ENCODE data around the gene NR1D1. TPM values are rescaled to one million over a fixed set of nuclear protein-coding genes. Genes with fewer than 3 reads are reported as not detected.

NR1D1 gene
- total RNA-seq, 1 donor from 2014 or later = 3.6 TPM

DNA sequence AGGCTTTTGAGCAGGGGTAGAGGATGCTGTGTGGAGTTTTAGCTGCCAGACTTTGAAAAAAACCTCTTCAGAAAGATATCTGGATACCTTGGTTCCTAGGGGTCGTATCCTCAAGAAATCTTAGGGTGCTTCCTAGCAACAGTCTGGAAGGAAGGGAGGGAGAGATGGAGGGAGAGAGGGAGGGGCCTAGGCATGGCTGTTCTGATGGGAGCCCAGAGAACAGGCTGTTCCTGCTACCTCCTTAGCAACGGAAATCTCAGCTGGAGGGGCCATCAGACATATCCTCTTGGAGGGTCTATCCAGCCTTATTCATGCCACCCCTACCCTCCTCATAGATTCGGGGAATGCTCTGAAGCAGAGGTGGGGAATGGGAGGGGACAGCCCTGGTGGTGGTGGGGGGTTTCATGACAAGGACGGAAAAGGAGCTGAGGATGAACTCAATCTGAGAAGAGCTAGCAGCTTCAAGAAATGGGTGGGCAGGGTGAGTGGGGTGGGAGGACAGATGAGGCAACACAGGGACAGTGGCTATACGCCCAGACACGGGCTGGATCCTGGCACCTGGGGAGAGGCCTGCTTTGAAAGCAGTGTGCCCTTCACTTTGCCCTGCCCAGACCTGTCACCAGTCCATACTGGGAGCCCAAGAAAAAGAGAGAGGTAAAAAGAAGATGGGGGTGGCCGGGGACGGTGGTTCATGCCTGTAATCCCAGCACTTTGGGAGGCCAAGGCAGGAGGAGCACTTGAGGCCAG lies 40.5 kb downstream of the NR1D1 start:
- no peak overlapping the region for H3K4me3 ChIP-seq (ENCODE audit: low read depth, low read length)
- TF ChIP-seq, protein P1, sequence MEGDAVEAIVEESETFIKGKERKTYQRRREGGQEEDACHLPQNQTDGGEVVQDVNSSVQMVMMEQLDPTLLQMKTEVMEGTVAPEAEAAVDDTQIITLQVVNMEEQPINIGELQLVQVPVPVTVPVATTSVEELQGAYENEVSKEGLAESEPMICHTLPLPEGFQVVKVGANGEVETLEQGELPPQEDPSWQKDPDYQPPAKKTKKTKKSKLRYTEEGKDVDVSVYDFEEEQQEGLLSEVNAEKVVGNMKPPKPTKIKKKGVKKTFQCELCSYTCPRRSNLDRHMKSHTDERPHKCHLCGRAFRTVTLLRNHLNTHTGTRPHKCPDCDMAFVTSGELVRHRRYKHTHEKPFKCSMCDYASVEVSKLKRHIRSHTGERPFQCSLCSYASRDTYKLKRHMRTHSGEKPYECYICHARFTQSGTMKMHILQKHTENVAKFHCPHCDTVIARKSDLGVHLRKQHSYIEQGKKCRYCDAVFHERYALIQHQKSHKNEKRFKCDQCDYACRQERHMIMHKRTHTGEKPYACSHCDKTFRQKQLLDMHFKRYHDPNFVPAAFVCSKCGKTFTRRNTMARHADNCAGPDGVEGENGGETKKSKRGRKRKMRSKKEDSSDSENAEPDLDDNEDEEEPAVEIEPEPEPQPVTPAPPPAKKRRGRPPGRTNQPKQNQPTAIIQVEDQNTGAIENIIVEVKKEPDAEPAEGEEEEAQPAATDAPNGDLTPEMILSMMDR (IDR thresholded peaks at IDR 0.05; ENCODE audit: insufficient read depth, low read length, poor library complexity, severe bottlenecking) = no peak
- peaks cover 16% of the 10 kb centered on the region for H3K27me3 ChIP-seq (ENCODE audit: control insufficient read depth, insufficient read depth, low read length)
- H3K36me3 ChIP-seq (ENCODE audit: control insufficient read depth, insufficient read depth, low read length) = no peaks in the 10 kb centered on the region
- DNase-seq (ENCODE audit: low read depth) = no peak

DNA sequence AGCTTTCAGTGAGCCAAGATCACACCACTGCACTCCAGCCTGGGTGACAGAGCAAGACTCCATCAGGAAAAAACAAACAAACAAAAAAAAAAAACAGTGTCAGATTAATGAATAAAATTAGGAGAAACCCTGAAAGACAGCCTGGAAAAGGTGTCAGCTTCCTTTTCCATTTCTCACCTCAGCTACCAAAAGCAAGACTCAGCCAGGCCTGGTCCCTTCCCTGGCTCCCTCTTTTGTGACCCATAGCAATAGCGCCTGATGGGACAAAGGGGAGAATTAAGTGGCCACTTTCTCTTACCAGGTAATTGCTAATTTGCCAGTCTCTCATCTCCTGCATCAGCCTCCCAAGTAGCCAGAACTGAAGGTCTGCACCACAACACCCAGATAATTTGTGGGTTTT lies 41.5 kb downstream of the NR1D1 start:
- no peak for DNase-seq (ENCODE audit: low read depth)
- Histone ChIP-seq H3K27me3 (ENCODE audit: control insufficient read depth, insufficient read depth, low read length) (peaks cover 16% of the 10 kb centered on the region), H3K4me3 (ENCODE audit: low read depth, low read length) (no peak overlapping the region), H3K36me3 (ENCODE audit: control insufficient read depth, insufficient read depth, low read length) (no peaks in the 10 kb centered on the region)
- TF ChIP-seq, protein P1 (IDR thresholded peaks at IDR 0.05; ENCODE audit: insufficient read depth, low read length, poor library complexity, severe bottlenecking) = no peak

- TF ChIP-seq, protein P1 (IDR thresholded peaks at IDR 0.05; ENCODE audit: insufficient read depth, low read length, poor library complexity, severe bottlenecking) = no peak
- Histone ChIP-seq H3K4me3 (ENCODE audit: low read depth, low read length) (no peak overlapping the region), H3K36me3 (ENCODE audit: control insufficient read depth, insufficient read depth, low read length) (no peaks in the 10 kb centered on the region), H3K27me3 (ENCODE audit: control insufficient read depth, insufficient read depth, low read length) (peaks cover 16% of the 10 kb centered on the region)
- no peak for DNase-seq (ENCODE audit: low read depth)
Observed at GRCh38 chr17:40058186-40058784, 42.1 kb downstream of the NR1D1 start.

GRCh38 chr17:40056379-40057015 lies 43.9 kb downstream of the NR1D1 start:
- Histone ChIP-seq H3K27me3 (ENCODE audit: control insufficient read depth, insufficient read depth, low read length) (peaks cover 7% of the 10 kb centered on the region), H3K4me3 (ENCODE audit: low read depth, low read length) (no peak overlapping the region), H3K36me3 (ENCODE audit: control insufficient read depth, insufficient read depth, low read length) (no peaks in the 10 kb centered on the region)
- no peak for DNase-seq (ENCODE audit: low read depth)
- TF ChIP-seq, protein P1 (IDR thresholded peaks at IDR 0.05; ENCODE audit: insufficient read depth, low read length, poor library complexity, severe bottlenecking) = no peak

Other genes with a start within 250 kb of the NR1D1 start
- 0.17 and 0.89 TPM in 2 replicates for gene IKZF3, start 236.3 kb downstream of the NR1D1 start, total RNA-seq
- gene ZPBP2, start 232.4 kb downstream of the NR1D1 start, total RNA-seq = not detected in 2 replicates
- gene GSDMB, start 182.0 kb downstream of the NR1D1 start, total RNA-seq = 3.8 TPM in 2 replicates
- 37.9 and 38.5 TPM in 2 replicates for gene ORMDL3, start 173.0 kb downstream of the NR1D1 start, total RNA-seq
- not detected in 2 replicates for gene LRRC3C, start 172.9 kb downstream of the NR1D1 start, total RNA-seq
- gene GSDMA, start 137.6 kb downstream of the NR1D1 start, total RNA-seq = not detected in 2 replicates
- gene PSMD3, start 119.8 kb downstream of the NR1D1 start, total RNA-seq = 102 and 104 TPM in 2 replicates
- not detected in 2 replicates for gene CSF3, start 85.1 kb downstream of the NR1D1 start, total RNA-seq
- 82.8 and 83.6 TPM in 2 replicates for gene MED24, start 46.2 kb downstream of the NR1D1 start, total RNA-seq
- gene THRA, start 37.6 kb downstream of the NR1D1 start, total RNA-seq = 5.3 and 7.1 TPM in 2 replicates
- 40.6 and 47.4 TPM in 2 replicates for gene MSL1, start 21.4 kb upstream of the NR1D1 start, total RNA-seq
- 38.6 and 42.9 TPM in 2 replicates for gene CASC3, start 39.9 kb upstream of the NR1D1 start, total RNA-seq
- 2.3 and 3.4 TPM in 2 replicates for gene RAPGEFL1, start 76.9 kb upstream of the NR1D1 start, total RNA-seq
- gene WIPF2, start 118.7 kb upstream of the NR1D1 start, total RNA-seq = 12.6 and 13.9 TPM in 2 replicates
- 7.9 and 8.8 TPM in 2 replicates for gene CDC6, start 187.3 kb upstream of the NR1D1 start, total RNA-seq
- gene RARA, start 208.6 kb upstream of the NR1D1 start, total RNA-seq = 48.2 and 57.2 TPM in 2 replicates

All from kidney epithelial cell (primary cell).